ENCODE results near the gene PDE4C. TPM values are rescaled to one million over a fixed set of nuclear protein-coding genes. Genes with fewer than 3 reads are reported as not detected.
A peak's percentile ranks its signal among the peaks of the same experiment; 100 is the strongest.

Gene PDE4C
- total and polyA plus RNA-seq, 10 of the 15 experiments (the other 5 are each of a cell fraction or from before 2014, with no cell fraction given) = 0.08 to 0.73 (median 0.34) TPM

- peaks cover 0 to 2% of the 10 kb centered on the region in 2 experiments; a peak in 2 of 4 replicates for H3K27me3 ChIP-seq (replicated peaks in 1 of 2; ENCODE audit: control insufficient read depth in 2 of 2, insufficient read depth in 2 of 2, low read length in 1 of 2)
- BruUV-seq (replicated peaks) = no TSS peak
- no peak overlapping the region for H3K4me3 ChIP-seq
- TF ChIP-seq MEF2B (IDR thresholded peaks at IDR 0.05; ENCODE audit: partially characterized antibody, poor library complexity, severe bottlenecking) = peak; percentile 34
- no peak for TF ChIP-seq ZNF622 (IDR thresholded peaks at IDR 0.05)
- no peaks in the 10 kb centered on the region for H3K36me3 ChIP-seq (ENCODE audit: control insufficient read depth in 2 of 2, insufficient read depth in 2 of 2, low read length in 1 of 2)
- no peak overlapping the region for H3K27ac ChIP-seq (ENCODE audit: control insufficient read depth, insufficient read depth)
- DNase-seq (ENCODE audit: low read depth, low spot score) (no peak), FAIRE-seq (no peak), ATAC-seq (no peak)
- no peaks in the 10 kb centered on the region for H3K79me2 ChIP-seq (ENCODE audit: control insufficient read depth, insufficient read depth, low read length)
- H3K9me3 ChIP-seq (replicated peaks; ENCODE audit: control insufficient read depth, insufficient read depth, low read length) = no peaks in the 10 kb centered on the region; the same call in 2 of the 3 replicates
- RAD21 ChIA-PET (ENCODE audit: unreplicated experiment) = interaction anchor here (0.6 to 2.4 kb wide), 4 partner anchors 17 to 97 kb away, joined by 3 to 12 read pairs (median 7); no protein-coding TSS in a partner anchor
- H2AFZ ChIP-seq (ENCODE audit: control insufficient read depth, low read depth, low read length) = no peak overlapping the region
- no peak overlapping the region for H3K4me2 ChIP-seq (ENCODE audit: control insufficient read depth, insufficient read depth)
- WGBS (ENCODE audit: insufficient coverage, insufficient replicate concordance, low lambda C conversion rate, missing lambda C conversion rate) = 0% methylated on average over 4 of the region's 4 CpGs
- no peak overlapping the region for H3K9ac ChIP-seq (ENCODE audit: control insufficient read depth, insufficient read depth, low read length)
- CTCF ChIA-PET = interaction anchor here (0.8 to 3.4 kb wide), 10 partner anchors 19 to 180 kb away, joined by 3 to 20 read pairs (median 4); partner anchors contain the start of gene LSM4
- POLR2A ChIA-PET = interaction anchor here (0.5 to 2.2 kb wide), 7 partner anchors 8 to 85 kb away, joined by 3 to 7 read pairs (median 4); partner anchors contain the start of gene MPV17L2
- in situ Hi-C loops (cut with MboI) = no loop called here
- peaks cover 11% of the 10 kb centered on the region; the same call in 1 of the 2 replicates for H3K4me1 ChIP-seq (ENCODE audit: control insufficient read depth, insufficient read depth, low read length)
- SMC1A ChIA-PET (ENCODE audit: uncharacterized antibody, unreplicated experiment) = interaction anchor here (0.8 to 2.2 kb wide), 6 partner anchors 9 to 97 kb away, joined by 3 to 6 read pairs (median 4); partner anchors contain the start of gene IFI30
- intact Hi-C loops (cut with micrococcal nuclease; ENCODE audit: unreplicated experiment) = no loop called here
- H4K20me1 ChIP-seq (ENCODE audit: control insufficient read depth, insufficient read depth) = no peaks in the 10 kb centered on the region
Observed at GRCh38 chr19:18231775-18232174, 5.5 kb upstream of the PDE4C start.

- Histone ChIP-seq H3K9ac (ENCODE audit: control insufficient read depth, insufficient read depth, low read length) (no peak overlapping the region), H3K4me2 (ENCODE audit: control insufficient read depth, insufficient read depth) (no peak overlapping the region), H3K27ac (ENCODE audit: control insufficient read depth, insufficient read depth) (no peak overlapping the region), H2AFZ (ENCODE audit: control insufficient read depth, low read depth, low read length) (no peak overlapping the region), H3K79me2 (ENCODE audit: control insufficient read depth, insufficient read depth, low read length) (no peaks in the 10 kb centered on the region), H3K4me3 (no peak overlapping the region), H4K20me1 (ENCODE audit: control insufficient read depth, insufficient read depth) (no peaks in the 10 kb centered on the region), H3K9me3 (replicated peaks; ENCODE audit: control insufficient read depth, insufficient read depth, low read length) (no peaks in the 10 kb centered on the region; the same call in 2 of the 3 replicates), H3K4me1 (ENCODE audit: control insufficient read depth, insufficient read depth, low read length) (peaks cover 11% of the 10 kb centered on the region; the same call in 1 of the 2 replicates), H3K27me3 (replicated peaks in 1 of 2; ENCODE audit: control insufficient read depth in 2 of 2, insufficient read depth in 2 of 2, low read length in 1 of 2) (peaks cover 0 to 3% of the 10 kb centered on the region in 2 experiments; a peak in 2 of 4 replicates), H3K36me3 (ENCODE audit: control insufficient read depth in 2 of 2, insufficient read depth in 2 of 2, low read length in 1 of 2) (no peaks in the 10 kb centered on the region)
- BruUV-seq (replicated peaks) = no TSS peak
- in situ Hi-C loops (cut with MboI) (no loop called here), intact Hi-C loops (cut with micrococcal nuclease; ENCODE audit: unreplicated experiment) (no loop called here)
- TF ChIP-seq IKZF1 (conservative IDR thresholded peaks at IDR 0.05) = 0 out of 2 replicates have a peak, but pooled peaks have one; percentile 29
- no peak for TF ChIP-seq SREBF1 (IDR thresholded peaks at IDR 0.05; ENCODE audit: low read length)
- TF ChIP-seq SMAD5 (IDR thresholded peaks at IDR 0.05; ENCODE audit: low read depth) = no peak
- ATAC-seq (no peak), DNase-seq (ENCODE audit: low read depth, low spot score) (no peak), FAIRE-seq (no peak)
- SMC1A ChIA-PET (ENCODE audit: uncharacterized antibody, unreplicated experiment) = interaction anchor here (0.8 to 2.2 kb wide), 6 partner anchors 9 to 98 kb away, joined by 3 to 6 read pairs (median 4); partner anchors contain the start of gene IFI30
- 36% methylated on average over 18 of the region's 18 CpGs for WGBS (ENCODE audit: insufficient coverage, insufficient replicate concordance, low lambda C conversion rate, missing lambda C conversion rate)
- CTCF ChIA-PET = interaction anchor here (0.7 to 3.4 kb wide), 12 partner anchors 19 to 180 kb away, joined by 3 to 20 read pairs (median 4); partner anchors contain the start of gene LSM4
- POLR2A ChIA-PET = interaction anchor here (0.6 to 2.0 kb wide), 6 partner anchors 14 to 105 kb away, joined by 3 to 7 read pairs (median 3); partner anchors contain the start of gene MPV17L2
- RAD21 ChIA-PET (ENCODE audit: unreplicated experiment) = interaction anchor here (1.0 to 2.4 kb wide), 5 partner anchors 18 to 98 kb away, joined by 3 to 12 read pairs (median 5); partner anchors contain the start of gene RAB3A
Observed at GRCh38 chr19:18230941-18231734, 4.9 kb upstream of the PDE4C start.
